Jurkat, Clone E6-1 (cell line): Measurements from ENCODE around the gene HOMER3.
"Not testable (repeated sequence)": the region's sequence is repeated elsewhere in the genome, so short reads cannot be mapped to it uniquely, and the experiment has no call there.

Experiments used
- DNase-seq: peaks from one replicate; pipeline ENCODE4 v3.0.0-alpha.2; 2011; ENCODE audit warnings: low read depth, low spot score
- H3K4me3 ChIP-seq: 2 replicates; pipeline ENCODE4 v1.5.1; 2011; ENCODE audit warnings: mild to moderate bottlenecking, low read length, control low read depth, moderate library complexity

The HOMER3 gene

GRCh38 chr19:18906605-18907519, 34.2 kb downstream of the HOMER3 start:
- H3K4me3 ChIP-seq = no peak overlapping the region
- DNase-seq = no peak

DNA sequence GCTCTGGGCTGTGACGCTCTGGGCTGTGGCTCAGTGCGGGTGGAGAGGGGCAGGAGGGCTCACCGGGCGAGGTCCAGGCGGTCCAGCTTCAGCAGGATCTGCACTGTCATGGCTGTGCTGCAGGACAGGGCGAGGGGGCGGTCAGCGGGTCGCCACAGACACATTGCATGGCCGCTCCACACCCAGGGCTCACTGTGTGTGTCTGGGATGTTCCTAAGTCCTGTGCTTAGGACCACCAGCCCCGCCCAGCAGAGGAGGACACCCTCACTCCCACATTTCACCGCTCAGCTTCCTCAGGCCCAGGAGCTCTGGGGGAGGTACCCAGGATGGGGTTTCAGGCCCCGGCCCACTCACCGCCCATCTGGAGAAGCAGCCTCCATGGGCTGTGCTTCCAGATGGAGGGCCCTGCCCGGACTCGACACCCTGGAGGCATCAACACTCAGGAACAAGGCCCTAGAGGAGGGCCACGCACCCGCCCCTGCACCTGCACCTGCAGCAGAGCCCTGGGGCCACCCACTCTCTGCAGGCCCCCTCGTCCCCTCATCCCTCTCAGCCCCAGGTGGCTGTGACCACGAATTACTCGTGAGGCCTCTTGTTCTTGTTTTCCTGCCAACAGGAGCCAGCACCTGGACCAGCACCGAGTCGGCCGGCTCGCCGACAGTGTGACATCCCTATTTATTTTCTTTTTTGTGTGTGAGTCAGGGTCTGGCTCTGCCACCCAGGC, 35.3 kb downstream of the HOMER3 start:
- H3K4me3 ChIP-seq = no peak overlapping the region
- no peak for DNase-seq

- H3K4me3 ChIP-seq = no peak overlapping the region
- DNase-seq = no peak
Observed at GRCh38 chr19:18905058-18905456, 36.0 kb downstream of the HOMER3 start.

- DNase-seq = no peak
- no peak overlapping the region for H3K4me3 ChIP-seq
Observed at GRCh38 chr19:18904334-18905057, 36.5 kb downstream of the HOMER3 start.

GRCh38 chr19:18903156-18904037, 37.6 kb downstream of the HOMER3 start:
- DNase-seq = no peak
- H3K4me3 ChIP-seq = no peak overlapping the region

- H3K4me3 ChIP-seq, DNase-seq: not testable (repeated sequence)
Observed at GRCh38 chr19:18902519-18902918, 38.5 kb downstream of the HOMER3 start.

DNA sequence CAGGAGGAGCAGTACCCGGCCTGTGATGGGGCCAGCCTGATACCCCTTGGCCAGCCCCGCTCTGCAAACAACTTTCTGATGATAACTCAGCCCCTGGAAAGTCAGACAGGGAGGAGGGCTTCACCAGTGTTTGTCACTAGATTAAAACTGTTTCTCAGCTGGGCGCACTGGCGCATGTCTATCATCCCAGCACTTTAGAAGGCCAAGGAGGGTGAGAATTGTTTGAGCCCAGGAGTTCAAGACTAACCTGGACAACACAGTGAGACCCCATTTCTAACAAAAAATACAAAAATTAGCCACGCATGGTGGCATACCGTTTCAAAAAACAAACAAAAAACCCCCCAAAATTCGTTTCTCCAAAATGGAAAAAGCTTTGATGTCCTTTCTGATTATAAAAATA, 39.5 kb downstream of the HOMER3 start:
- no peak for DNase-seq
- H3K4me3 ChIP-seq = no peak overlapping the region

DNA sequence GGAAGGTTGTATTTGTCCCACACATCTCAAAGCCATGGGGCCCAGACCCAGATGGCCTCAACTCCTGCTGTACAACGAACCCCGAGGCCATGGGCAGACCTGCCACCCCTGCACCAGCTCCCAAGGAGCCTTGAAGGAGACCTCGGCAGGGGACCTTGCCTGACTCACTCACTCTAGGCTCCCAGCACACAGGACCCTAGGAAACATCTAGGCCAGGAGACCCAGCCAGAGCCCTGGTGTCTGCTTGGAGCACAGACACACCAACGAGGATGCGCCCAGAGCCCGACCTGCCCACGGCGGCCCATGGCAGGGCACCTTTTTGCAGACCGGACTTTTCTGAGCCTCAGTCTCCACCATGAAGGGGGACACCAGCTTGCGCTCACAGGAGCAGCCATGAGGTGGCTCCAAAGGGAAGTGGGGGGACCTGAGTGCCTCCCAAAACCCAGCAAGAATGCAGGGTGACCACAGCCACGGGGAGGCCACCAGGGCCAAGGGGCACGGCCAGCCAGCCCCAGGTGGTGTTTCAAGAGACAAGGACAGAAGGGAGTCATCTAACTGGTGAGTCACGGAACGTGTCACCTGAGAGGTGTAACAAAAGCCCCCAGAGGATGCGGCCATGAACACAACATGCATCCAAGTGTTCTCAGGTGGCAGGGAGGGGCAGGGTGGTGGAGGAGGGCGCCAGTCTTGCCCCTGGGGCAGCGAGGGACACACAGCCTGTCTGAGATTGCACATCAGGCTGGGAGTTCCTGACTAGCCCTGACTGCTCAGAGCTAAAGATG, 40.1 kb downstream of the HOMER3 start:
- no peak overlapping the region for H3K4me3 ChIP-seq
- no peak for DNase-seq

- DNase-seq = no peak
- H3K4me3 ChIP-seq = no peak overlapping the region
Observed at GRCh38 chr19:18899624-18900560, 41.1 kb downstream of the HOMER3 start.

DNA sequence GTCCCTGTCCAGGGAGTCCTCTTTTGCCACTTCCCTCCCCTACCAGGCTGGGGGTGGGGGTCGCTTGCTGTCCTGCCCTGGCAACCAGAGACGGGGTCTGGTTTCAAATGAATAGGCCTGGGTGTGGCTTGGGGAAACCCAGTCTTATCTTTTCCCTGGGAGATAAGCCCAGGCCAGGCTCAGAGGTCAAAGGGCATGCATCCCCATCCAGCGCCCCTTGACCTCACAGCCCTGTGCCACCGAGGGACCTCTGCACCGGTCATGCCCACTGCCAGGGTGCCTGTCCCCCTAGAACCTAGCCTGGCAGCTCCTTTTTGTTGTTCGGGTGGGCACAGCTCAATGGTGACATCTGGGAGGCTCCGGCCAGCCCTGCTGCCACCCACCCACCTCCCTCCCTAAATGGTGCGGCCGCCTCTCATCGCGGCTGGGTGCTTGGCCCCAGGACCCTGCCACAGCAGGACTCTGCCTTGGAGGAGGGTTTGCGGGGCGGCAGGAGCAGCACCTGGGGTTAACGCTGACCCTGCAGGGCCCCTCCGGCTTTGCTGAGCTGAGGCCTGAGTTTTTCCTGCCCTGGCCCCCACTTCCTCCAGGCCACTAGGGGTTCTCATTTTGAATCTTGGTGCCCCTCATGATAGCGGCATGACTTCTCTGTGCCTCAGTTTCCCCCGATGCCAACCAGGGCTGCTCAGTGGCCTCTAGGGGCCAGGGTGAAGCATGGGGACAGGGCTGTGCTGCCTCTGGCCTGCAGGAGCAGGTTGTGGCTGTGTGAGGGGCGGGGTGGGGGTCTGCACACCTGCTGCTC, 42.2 kb downstream of the HOMER3 start:
- no peak overlapping the region for H3K4me3 ChIP-seq
- DNase-seq = no peak

DNA sequence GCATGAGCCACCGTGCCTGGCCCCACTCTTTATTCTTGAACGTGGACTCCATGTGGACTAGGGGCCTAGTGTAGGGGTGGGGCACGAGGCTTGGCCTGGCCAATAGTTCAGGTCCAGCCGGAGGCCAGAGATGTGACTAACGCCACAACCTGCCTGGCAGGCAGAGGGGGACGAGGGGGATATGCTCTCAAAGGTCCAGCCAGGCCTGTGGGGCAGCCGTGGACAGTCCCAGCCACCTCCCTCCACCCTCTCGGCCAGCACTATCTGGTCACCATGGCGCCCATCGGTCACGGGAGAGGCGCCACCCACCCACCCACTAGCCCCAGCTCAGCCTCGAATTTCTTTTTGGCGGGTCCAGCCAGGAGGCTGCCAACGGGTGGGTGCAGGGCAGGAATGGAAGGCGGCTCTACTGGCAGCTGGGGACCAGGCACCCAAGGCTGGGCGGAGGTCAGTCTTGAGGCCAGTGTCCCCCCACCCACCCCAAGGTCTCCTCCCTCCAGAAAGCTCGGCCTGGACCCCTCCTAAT, 42.9 kb downstream of the HOMER3 start:
- H3K4me3 ChIP-seq = no peak overlapping the region
- no peak for DNase-seq

- H3K4me3 ChIP-seq = no peak overlapping the region
- DNase-seq = no peak
Observed at GRCh38 chr19:18897094-18898029, 43.7 kb downstream of the HOMER3 start.

DNA sequence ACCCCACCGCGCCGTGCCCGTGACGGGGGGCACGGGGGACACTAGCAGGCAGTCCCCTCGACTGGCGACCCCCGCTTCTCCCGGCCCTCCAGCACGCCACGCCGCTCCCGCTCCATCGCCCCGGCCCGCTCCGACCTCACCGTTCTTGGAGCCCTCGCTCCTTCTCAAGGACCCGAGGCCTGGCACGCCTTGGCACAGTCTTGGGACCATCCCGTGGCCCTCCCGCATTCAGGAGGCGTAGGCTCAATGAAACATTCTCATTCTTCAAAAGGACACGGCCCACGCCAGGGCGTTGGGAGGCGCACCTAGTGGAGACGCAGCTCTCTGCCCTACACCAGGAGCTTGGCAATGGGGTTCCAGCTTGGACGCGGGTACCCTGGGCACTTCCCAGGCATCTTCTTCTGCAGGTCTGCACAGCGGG, 44.6 kb downstream of the HOMER3 start:
- H3K4me3 ChIP-seq = no peak overlapping the region
- DNase-seq = no peak

GRCh38 chr19:18895824-18896341, 45.1 kb downstream of the HOMER3 start, which contains the start of gene CERS1:
Gene CERS1 (minus strand): TSS chr19:18896158. CDS start chr19:18896072, 86 bp downstream.
- peak within 1 kb of the TSS; percentile 48 for H3K4me3 ChIP-seq
- no peak for DNase-seq
